Suprapubic skin (tissue), 4 donors: Measurements from ENCODE around the gene STK38L. TPM values are rescaled to one million over a fixed set of nuclear protein-coding genes. Genes with fewer than 3 reads are reported as not detected.
A peak's percentile ranks its signal among the peaks of the same experiment; 100 is the strongest.

Experiments
- DNase-seq, 2 donors: peaks; one replicate each; pipeline ENCODE4 v3.0.0-alpha.2; 2019; ENCODE audit warnings: low spot score in 2 of 2
- H3K27ac ChIP-seq: fragments of 200-600 bp; sonication (generic); one replicate; pipeline ENCODE4 v1.5.1; 2019
- H3K27me3 ChIP-seq: fragments of 200-600 bp; sonication (generic); one replicate; pipeline ENCODE4 v1.5.1; 2019
- H3K36me3 ChIP-seq: fragments of 200-600 bp; sonication (generic); one replicate; pipeline ENCODE4 v1.5.1; 2019
- H3K4me1 ChIP-seq: fragments of 200-600 bp; sonication (generic); one replicate; pipeline ENCODE4 v1.5.1; 2019
- H3K4me3 ChIP-seq: fragments of 200-600 bp; sonication (generic); one replicate; pipeline ENCODE4 v1.5.1; 2019; ENCODE audit warnings: mild to moderate bottlenecking
- H3K9me3 ChIP-seq: fragments of 200-600 bp; sonication (generic); one replicate; pipeline ENCODE4 v1.5.1; 2019
- EP300 ChIP-seq: sonication (generic); formaldehyde crosslinking; IDR thresholded peaks from one replicate; pipeline ENCODE4 v1.6.1; 2017; ENCODE audit warnings: antibody characterized with exemption
- POLR2A ChIP-seq, 2 donors: fragments of 450-650 bp; IDR thresholded peaks; one replicate each; pipeline ENCODE4 v1.6.1; 2017; ENCODE audit warnings: antibody characterized with exemption in 2 of 2, mild to moderate bottlenecking in 2 of 2, moderate library complexity in 2 of 2
- POLR2AphosphoS5 ChIP-seq, 3 donors: sonication (generic); formaldehyde crosslinking; IDR thresholded peaks; one replicate each; pipeline ENCODE4 v1.6.1; 2017; ENCODE audit warnings: antibody characterized with exemption in 3 of 3
- WGBS: methylation state at CpG from one replicate; pipeline ENCODE4 v1.1.5; 2018; 5-methylcytosine and 5-hydroxymethylcytosine counted together
- total RNA-seq, 4 donors: library from RNA; depleted of rRNA; stranded (reverse); fragments of >200 nt; gene quantifications; one replicate each; pipeline ENCODE4 v1.1.0, GENCODE V29; 2016
- TF ChIP-seq, protein P1 (sequence below), 2 donors: fragments of 200-600 bp in 1 of 2; fragments of 450-650 bp in 1 of 2; sonication (generic) in 1 of 2; IDR thresholded peaks; one replicate each; pipeline ENCODE4 v1.5.1; 2016 to 2019; ENCODE audit warnings: antibody characterized with exemption in 2 of 2, mild to moderate bottlenecking in 1 of 2, moderate library complexity in 1 of 2

Gene STK38L
- total RNA-seq, 4 donors from 2014 or later: 16.5 to 28.7 (median 19.6) TPM

DNA sequence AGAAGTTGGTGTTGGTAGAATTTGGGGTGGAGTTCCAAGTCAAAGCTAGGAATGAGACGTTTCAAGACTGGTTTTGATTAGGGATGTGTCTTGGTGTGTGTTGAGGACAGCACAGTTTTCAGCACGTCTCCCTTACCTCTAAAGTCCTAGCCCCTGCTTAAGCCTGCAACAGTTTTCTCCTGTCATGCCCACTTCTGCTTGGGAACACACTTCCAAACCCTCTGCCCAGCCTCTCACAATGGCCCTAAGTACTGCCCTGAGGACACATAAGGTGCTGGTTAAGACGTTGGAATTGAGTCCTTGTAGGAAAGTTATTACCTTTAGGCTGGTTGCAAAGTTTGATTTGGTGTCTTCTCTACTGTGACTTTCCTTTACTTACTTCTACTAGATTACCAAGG lies 87.8 kb downstream of the STK38L start:
- H3K36me3 ChIP-seq: no peaks in the 10 kb centered on the region
- H3K27ac ChIP-seq: no peak overlapping the region
- H3K4me1 ChIP-seq: peaks cover 26% of the 10 kb centered on the region
- DNase-seq: no peak
- peak overlapping the region; percentile 84 for H3K4me3 ChIP-seq
- 18% methylated on average over 3 of the region's 3 CpGs for WGBS
- no peak for TF ChIP-seq POLR2A (IDR thresholded peaks at IDR 0.05)
- TF ChIP-seq POLR2AphosphoS5 (IDR thresholded peaks at IDR 0.05): no peak
- TF ChIP-seq EP300: no peak
- TF ChIP-seq, protein P1, sequence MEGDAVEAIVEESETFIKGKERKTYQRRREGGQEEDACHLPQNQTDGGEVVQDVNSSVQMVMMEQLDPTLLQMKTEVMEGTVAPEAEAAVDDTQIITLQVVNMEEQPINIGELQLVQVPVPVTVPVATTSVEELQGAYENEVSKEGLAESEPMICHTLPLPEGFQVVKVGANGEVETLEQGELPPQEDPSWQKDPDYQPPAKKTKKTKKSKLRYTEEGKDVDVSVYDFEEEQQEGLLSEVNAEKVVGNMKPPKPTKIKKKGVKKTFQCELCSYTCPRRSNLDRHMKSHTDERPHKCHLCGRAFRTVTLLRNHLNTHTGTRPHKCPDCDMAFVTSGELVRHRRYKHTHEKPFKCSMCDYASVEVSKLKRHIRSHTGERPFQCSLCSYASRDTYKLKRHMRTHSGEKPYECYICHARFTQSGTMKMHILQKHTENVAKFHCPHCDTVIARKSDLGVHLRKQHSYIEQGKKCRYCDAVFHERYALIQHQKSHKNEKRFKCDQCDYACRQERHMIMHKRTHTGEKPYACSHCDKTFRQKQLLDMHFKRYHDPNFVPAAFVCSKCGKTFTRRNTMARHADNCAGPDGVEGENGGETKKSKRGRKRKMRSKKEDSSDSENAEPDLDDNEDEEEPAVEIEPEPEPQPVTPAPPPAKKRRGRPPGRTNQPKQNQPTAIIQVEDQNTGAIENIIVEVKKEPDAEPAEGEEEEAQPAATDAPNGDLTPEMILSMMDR (IDR thresholded peaks at IDR 0.05): no peak
- H3K27me3 ChIP-seq: no peaks in the 10 kb centered on the region
- no peaks in the 10 kb centered on the region for H3K9me3 ChIP-seq

DNA sequence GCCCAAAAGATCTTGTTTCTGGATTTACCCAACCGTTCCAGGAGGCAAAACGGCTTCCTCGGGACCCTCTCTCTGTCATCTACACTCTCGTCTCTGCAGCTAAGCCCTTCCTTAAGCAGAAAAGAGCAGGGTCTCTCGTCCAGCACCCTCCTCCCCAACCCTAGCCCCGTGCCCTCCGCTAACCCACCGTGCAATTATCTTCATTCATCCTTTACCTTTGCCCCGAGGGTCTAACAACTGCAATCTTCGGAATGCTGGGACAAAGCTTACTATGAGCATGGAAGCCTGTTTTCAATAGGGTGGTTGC lies 88.3 kb downstream of the STK38L start:
- Histone ChIP-seq H3K4me3 (peak overlapping the region; percentile 84), H3K27me3 (no peaks in the 10 kb centered on the region), H3K9me3 (no peaks in the 10 kb centered on the region), H3K4me1 (peaks cover 26% of the 10 kb centered on the region), H3K36me3 (no peaks in the 10 kb centered on the region), H3K27ac (peak overlapping the region; percentile 27)
- WGBS: 6% methylated on average over 10 of the region's 10 CpGs
- DNase-seq: no peak
- TF ChIP-seq POLR2A (IDR thresholded peaks at IDR 0.05) (no peak), EP300 (no peak), POLR2AphosphoS5 (IDR thresholded peaks at IDR 0.05) (no peak)
- TF ChIP-seq, protein P1 (IDR thresholded peaks at IDR 0.05): no peak

DNA sequence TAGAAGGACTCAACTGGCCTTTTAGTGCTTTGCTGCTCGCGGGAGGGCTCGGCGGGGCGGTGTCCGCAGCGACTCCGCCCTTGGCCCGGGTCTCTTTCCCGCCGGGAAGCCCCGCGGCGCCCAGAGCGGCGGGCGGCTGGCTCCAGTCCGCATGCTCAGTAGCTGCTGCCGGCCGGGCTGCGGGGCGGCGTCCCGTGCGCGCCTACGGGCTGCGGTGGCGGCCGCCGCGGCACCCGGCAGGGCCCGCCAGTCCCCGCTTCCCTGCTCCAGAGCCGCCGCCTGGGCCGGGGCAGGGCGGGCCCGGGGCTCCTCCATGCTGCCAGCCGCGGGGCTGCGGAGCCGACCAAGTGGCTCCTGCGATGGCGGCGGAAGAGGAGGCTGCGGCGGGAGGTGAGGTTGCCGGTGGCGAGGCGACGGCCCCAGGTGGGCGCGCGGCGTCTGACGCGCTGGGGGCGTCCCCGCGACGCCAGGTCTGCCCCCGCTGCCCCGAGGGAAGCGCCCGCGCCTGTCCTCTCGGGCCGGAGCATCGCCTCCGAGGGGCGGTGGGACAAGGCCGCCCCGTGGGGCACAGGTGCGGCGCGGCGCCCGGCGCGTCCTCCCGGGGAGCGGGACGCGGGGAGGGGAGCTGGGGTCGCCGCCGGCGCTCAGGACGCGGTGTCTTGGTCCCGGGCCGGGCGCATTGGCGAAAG lies 88.8 kb downstream of the STK38L start, which contains the start of gene BMAL2:
BMAL2 (plus strand) TSS at position 123 of the 689 bp plus-strand sequence; CDS start at position 360, 237 bp downstream.
- Histone ChIP-seq H3K27me3 (no peaks in the 10 kb centered on the region), H3K36me3 (no peaks in the 10 kb centered on the region), H3K4me3 (peak within 1 kb of the TSS; percentile 84), H3K9me3 (no peaks in the 10 kb centered on the region), H3K4me1 (peaks cover 26% of the 10 kb centered on the region), H3K27ac (peak within 1 kb of the TSS; percentile 27)
- DNase-seq: no peak
- no peak for TF ChIP-seq POLR2A (IDR thresholded peaks at IDR 0.05)
- WGBS: 0% methylated on average over 9 of the region's 96 CpGs

DNA sequence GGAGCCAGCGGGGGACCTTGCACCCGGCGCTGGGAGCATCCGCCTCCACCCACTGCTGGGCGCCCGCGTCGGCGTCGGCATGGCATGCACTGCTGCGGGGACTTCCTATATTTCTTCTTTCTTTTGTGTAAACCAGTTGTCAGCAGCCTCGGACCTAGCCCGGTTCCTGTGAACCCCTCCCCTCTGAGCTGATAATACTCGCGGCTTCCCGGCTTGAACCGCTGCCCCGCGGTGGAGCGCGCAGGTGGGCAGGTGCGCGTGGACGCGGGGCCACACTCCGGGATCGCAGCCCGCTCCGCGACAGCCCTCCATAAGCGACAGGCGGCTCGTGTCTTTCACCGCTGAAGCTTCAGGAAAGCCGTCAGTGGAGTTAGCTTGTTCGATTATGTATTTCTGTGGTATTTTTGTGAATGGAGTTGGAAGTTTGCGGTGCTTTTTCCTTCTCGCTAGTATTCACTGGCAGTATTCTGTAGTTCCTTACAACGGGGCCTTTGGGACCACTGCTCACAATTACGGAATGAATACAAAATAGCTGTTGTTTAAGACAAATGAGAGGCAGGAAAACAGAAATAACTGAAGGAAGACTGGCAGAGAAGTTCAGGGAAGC lies 89.4 kb downstream of the STK38L start:
- H3K9me3 ChIP-seq: no peaks in the 10 kb centered on the region
- WGBS: 7% methylated on average over 16 of the region's 40 CpGs
- H3K36me3 ChIP-seq: no peaks in the 10 kb centered on the region
- H3K4me3 ChIP-seq: peak overlapping the region; percentile 84
- DNase-seq: peak in 1 of 2 donors; percentile 69
- peaks cover 26% of the 10 kb centered on the region for H3K4me1 ChIP-seq
- H3K27ac ChIP-seq: peak overlapping the region; percentile 27
- TF ChIP-seq, protein P1 (IDR thresholded peaks at IDR 0.05): no peak
- TF ChIP-seq POLR2AphosphoS5 (IDR thresholded peaks at IDR 0.05) (no peak), EP300 (no peak), POLR2A (IDR thresholded peaks at IDR 0.05) (no peak)
- no peaks in the 10 kb centered on the region for H3K27me3 ChIP-seq

DNA sequence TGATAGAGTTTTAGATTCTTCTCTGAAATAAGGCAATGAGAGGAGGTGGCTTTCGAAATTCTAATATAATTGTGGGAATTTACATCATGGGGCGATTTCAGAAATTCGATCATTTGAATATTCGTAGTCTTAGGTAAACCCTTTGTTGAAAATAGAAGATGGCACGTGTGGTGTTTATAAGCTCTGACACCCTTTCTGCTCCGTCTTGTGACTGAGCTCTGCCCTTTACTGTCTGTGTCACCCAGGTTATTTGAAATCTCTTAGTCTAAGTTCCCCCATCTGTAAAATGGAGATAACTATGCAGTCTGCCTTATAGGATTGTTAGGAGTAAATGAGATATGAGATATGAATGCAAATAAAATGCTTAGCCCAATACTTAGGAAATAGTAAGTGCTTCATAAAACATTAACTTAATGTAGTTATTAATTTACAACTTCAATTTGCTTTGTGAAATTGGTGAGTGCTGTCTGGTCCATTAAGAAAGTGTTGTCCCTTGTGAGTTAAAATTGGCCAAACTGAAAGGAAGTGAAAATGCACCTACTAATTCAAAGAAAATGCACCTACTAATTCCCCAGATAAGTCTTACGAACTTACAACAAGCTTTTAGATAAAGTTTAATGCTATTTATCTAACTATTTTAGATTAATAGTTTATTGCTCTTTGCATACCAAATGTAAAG lies 90.1 kb downstream of the STK38L start:
- Histone ChIP-seq H3K4me1 (peaks cover 26% of the 10 kb centered on the region), H3K4me3 (peak overlapping the region; percentile 84), H3K27ac (no peak overlapping the region), H3K36me3 (no peaks in the 10 kb centered on the region), H3K27me3 (no peaks in the 10 kb centered on the region), H3K9me3 (no peaks in the 10 kb centered on the region)
- WGBS: 68% methylated on average over 7 of the region's 7 CpGs
- DNase-seq: no peak
- TF ChIP-seq POLR2A (IDR thresholded peaks at IDR 0.05) (no peak), EP300 (no peak), POLR2AphosphoS5 (IDR thresholded peaks at IDR 0.05) (no peak)
- TF ChIP-seq, protein P1 (IDR thresholded peaks at IDR 0.05): no peak
